ENCODE measurements around the gene PATE4.

- TF ChIP-seq, protein P1, sequence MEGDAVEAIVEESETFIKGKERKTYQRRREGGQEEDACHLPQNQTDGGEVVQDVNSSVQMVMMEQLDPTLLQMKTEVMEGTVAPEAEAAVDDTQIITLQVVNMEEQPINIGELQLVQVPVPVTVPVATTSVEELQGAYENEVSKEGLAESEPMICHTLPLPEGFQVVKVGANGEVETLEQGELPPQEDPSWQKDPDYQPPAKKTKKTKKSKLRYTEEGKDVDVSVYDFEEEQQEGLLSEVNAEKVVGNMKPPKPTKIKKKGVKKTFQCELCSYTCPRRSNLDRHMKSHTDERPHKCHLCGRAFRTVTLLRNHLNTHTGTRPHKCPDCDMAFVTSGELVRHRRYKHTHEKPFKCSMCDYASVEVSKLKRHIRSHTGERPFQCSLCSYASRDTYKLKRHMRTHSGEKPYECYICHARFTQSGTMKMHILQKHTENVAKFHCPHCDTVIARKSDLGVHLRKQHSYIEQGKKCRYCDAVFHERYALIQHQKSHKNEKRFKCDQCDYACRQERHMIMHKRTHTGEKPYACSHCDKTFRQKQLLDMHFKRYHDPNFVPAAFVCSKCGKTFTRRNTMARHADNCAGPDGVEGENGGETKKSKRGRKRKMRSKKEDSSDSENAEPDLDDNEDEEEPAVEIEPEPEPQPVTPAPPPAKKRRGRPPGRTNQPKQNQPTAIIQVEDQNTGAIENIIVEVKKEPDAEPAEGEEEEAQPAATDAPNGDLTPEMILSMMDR (conservative IDR thresholded peaks at IDR 0.05 in 1 of 2, IDR thresholded peaks at IDR 0.05 in 1 of 2; ENCODE audit: low read depth in 1 of 2, low read length in 2 of 2), result no peak
- TF ChIP-seq EZH2 (IDR thresholded peaks at IDR 0.05; ENCODE audit: low read length, missing control alignments), result no peak
Measured at GRCh38 chr11:125869521-125869920, 36.4 kb downstream of the PATE4 start.
